D341Med (cell line): Measurements from ENCODE around the gene PLXNB2.
"Not testable (repeated sequence)": the region's sequence is repeated elsewhere in the genome, so short reads cannot be mapped to it uniquely, and the experiment has no call there.

Source experiments
- DNase-seq: peaks from one replicate; pipeline ENCODE4 v3.0.0; 2012; ENCODE audit warnings: low spot score

PLXNB2 gene

DNA sequence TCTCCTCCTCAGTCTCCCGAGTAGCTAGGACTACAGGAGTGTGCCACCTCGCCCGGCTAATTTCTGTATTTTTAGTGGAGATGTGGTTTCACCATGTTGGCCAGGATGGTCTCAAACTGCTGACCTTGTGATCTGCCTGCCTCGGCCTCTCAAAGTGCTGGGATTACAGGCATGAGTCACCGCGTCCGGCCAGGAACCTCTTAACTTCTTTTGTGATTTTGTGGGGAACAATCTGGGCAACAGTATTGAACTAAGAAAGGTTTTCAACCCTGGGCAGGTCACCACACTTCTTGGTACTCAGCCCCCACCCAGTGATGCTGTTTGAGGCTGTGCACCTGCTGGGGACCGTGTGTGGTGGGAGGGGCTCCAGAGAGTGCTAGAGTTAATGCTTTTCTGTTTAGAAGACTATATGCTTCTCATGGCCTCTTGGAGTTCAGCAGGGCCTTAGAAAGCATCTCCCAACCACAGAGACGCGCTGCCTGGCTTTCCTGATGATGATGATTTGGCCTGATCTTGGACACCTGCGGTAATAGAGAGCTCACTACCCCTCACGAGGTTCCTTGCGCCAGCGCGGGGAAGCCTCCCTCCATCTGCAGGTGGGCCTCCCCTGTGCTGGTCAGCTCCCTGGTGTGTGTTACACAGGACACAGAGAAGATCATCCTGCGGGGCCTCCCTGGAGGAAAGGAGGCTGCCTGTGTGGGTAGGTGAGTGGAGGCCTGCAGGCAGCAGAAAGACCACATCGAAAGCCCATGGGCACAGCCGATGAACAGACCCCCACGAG lies 18.2 kb upstream of the PLXNB2 start:
- DNase-seq, result no peak

DNA sequence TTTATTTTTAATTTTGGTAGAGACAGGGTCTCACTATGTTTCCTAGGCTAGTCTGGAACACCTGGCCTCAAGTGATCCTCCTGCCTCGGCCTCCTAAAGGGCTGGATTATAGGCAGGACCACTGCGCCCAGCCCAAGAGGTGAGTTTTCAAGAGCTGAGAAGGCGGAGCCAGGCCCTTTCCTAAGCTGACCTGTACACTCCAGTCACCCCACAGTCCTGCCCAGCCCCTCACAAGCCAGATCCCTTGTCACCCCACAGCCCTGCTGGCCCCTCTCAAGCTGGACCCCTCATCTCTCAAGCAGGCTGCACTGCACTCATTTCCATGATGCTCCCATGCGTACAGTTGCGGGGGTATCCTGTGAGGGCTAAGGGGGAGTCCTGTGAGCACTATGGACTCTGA lies 16.5 kb upstream of the PLXNB2 start:
- no peak for DNase-seq

DNA sequence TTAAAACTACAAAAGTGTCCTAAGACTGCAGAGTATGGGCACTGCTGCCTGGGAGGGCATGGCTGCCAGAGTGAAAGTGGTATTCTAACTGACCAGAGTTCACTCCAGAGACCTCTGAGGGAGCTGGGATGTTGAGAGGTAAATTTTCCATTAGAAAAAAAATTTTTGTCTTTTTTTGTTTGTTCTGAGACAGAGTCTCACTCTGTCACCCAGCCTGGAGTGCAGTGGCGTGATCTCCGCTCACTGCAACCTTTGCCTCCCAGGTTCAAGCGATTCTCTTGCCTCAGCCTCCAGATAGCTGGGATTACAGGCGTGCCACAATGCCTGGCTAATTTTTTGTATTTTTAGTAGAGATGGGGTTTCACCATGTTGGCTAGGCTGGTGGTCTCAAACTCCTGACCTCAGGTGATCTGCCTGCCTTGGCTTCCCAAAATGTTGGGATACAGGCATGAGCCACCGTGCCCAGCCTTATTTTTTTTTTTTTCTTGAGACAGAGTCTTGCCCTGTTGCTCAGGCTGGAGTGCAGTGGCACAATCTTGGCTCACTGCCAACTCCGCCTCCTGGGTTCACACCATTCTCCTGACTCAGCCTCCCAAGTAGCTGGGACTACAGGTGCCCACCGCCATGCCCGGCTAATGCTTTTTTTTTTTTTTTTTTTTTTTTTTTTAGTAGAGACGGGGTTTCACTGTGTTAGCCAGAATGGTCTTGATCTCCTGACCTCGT lies 15.1 kb upstream of the PLXNB2 start:
- DNase-seq, result not testable (repeated sequence)

DNA sequence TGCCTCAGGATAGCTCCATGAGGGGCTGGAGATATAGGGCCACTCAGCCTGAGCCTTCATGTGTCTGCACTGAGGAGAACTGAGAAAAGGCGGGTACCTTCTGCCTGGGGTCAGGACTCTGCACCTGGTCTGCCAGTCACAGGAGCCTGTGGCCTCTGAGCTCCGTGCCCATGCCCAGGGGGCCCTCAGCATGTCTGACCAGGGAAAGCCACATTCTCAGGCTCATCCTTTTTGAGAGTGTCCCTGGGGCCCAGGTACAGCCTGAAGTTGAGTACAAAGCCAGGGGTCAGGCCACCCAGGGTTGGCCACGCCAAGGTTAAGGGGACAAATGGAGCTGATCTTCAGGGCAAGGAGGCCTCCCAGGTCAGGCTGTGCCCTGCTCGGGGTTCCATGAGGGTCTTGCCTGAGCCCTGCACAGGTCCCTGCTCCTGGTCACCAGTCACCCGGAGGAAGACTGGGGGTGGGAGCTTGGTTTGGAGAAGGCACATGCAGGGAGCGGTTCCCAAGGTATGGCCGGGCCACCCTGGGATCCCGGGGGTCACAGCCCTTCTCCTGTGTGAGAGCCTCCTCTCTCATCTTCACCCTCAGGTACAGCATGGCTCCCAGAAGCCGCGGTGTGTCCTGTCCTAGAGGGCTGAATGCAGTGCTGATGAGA lies 13.4 kb upstream of the PLXNB2 start:
- no peak for DNase-seq

DNA sequence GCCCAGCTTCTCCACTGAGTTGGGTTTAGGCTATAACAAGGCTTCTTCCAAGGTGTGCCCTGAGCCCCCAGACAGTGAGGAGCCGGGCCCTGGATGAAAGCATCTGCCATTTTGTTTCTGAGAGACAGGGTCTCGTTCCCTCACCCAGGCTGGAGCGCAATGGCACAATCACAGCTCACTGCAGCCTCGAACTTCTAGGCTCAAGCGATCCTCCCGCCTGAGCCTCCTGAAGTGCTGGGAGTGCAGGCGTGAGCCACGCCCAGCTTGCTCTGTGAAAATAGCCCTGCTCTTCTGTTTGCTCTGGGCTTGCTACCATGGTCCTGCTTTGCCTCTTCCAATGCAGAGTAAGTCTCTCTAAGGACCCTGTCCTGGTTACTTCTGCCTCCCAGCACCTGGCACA lies 12.7 kb upstream of the PLXNB2 start:
- no peak for DNase-seq

DNA sequence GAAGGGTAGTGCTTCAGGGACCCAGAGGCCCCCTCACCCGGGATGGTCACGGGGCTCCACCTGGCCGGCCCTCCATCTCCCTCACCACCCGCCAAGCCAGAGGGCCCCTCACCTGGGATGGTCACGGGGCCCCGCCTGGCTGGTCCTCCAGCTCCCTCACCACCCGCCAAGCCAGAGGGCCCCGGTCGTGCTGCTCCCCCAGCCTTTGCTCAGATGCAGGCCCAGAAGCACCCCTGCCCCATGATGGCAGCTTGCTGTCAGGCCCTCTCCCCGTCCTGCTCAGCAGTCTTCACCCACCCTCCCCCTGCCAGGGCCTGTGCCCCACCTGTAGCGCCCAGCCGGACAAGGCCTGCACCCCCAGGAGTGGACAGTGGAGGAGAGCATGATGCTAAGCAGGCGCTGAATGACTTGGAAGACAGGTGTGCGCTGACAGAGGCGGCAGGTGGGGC lies 12.1 kb upstream of the PLXNB2 start:
- no peak for DNase-seq

DNA sequence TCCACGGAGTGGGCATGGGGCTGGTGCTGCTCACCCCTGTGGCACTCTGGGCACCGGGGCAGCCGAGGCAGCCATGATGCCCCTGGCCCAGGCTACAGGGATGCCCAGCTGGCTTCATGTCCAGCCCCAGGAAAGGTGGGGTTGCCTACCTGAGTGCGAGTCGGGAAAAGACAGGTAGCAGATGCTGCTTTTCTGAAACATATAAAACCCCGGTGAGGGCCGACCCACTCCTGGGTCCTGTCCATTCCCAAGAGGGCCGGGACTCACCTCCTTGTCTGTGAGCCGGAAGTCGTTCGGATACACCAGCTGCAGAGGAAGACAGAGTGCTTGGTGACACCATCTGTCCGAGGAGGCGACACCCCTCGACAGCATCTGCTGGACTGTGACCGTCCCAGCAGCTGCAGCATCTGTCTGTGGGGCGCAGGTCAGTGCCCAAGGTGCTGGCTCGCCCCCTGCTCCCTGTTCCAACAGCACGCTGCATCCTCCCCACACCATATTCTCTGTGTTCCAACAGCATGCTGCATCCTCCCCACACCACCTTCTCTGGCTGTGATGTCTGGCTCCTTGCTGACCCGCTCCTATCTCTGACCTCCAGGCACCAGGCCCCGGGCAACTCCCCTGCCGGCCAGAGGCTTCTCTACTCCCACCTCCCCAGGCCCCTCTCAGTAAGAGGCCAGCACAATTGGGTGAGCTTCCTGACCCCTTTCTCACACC lies 11.4 kb upstream of the PLXNB2 start:
- DNase-seq, result no peak

DNA sequence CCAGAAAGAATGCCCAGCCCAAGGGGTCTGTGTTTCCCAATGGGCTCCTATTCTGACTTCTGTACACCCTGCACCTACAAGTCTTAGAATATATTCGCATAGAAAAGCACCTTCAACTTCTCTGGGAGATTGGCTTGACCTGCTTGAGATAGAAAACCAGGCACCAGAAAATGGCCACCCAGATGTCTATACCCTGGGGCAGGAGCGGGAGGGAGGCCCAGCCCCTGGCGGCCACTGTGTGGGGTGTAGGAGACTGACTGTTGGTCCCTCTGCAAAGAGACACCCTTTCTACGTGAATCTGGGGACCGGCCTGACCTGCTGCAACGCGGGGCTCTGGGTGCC lies 10.9 kb upstream of the PLXNB2 start:
- DNase-seq, result no peak

DNA sequence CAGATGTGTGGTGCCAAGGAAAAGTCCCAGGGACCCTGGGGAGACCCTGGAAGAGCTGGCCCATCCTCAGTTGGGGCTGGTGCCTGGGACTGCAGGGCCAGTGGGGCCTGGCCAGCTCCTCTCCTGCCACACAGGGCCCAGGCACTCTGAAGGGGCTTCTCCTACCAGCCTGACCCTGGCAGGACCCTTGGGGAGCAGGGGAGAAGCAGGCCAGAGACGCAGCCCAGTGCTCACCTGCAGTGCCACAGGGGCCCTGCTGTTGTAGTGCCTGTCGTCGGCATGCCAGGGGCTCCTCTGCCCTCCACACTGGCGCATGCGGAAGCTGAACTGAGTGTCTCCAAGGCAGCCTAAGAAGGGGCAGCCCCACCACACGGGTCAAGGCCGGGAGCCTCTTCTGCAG lies 10.2 kb upstream of the PLXNB2 start:
- no peak for DNase-seq

DNA sequence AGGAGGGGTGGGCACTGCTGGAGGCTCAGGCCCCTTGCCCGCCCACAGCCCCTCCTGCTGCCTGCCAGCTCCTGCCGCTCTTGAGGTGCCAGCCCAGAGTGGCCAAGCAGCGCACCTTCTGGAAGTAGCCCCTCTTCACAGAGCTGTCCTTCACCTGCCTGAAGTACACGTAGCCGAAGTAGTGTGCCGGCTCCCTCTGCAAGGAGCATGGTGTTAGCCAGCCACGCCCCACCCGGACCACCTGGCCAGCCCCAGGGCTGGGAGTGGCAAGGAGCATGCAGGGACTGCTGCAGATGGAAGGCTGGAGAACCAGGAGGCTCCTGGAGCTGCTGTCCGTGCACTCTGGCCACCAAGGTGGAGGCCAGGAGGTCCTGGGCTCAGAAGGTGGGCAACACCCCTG lies 9.7 kb upstream of the PLXNB2 start:
- DNase-seq, result no peak

DNA sequence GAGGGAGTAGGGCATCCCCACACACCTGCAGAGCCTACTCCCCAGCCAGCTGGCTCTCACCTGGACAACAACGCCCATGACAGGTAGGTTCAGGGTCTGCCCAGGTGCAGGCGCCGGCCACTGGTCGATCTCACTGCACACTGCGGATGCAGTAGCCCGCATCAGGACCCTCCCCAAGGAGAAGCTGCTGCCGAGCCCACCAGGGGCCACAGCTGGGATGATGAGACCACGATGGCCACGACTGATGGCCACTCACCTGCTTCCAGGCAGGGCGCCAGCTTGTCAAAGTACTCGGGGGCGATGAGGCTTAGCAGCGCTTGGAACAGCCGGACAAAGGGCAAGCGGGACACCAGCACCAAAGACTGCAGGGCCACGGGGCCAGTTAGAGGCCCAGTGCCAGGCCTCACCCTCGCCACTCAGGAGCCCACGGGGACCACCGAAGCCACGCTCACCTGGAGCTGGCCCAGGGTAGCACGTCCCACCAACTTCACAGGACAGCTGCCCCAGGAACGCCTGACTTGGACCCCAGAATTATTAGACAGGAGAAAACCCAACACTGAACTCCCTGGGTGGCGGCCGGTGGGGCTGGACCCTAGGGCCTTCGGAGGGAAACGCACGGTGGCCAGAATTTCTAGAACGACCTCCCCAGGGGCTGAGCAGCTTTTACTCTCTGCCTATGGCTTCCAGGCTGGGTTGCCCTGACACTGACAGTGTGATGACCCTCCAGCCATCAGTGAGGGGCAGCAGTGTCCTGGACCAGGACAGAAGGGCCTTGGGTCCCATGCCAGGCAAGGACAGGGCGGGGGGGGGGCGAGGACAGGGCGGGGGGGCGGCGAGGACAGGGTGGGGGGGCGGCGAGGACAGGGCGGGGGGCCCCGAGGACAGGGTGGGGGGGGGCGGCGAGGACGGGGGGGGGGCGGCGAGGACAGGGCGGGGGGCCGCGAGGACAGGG lies 8.9 kb upstream of the PLXNB2 start:
- no peak for DNase-seq

DNA sequence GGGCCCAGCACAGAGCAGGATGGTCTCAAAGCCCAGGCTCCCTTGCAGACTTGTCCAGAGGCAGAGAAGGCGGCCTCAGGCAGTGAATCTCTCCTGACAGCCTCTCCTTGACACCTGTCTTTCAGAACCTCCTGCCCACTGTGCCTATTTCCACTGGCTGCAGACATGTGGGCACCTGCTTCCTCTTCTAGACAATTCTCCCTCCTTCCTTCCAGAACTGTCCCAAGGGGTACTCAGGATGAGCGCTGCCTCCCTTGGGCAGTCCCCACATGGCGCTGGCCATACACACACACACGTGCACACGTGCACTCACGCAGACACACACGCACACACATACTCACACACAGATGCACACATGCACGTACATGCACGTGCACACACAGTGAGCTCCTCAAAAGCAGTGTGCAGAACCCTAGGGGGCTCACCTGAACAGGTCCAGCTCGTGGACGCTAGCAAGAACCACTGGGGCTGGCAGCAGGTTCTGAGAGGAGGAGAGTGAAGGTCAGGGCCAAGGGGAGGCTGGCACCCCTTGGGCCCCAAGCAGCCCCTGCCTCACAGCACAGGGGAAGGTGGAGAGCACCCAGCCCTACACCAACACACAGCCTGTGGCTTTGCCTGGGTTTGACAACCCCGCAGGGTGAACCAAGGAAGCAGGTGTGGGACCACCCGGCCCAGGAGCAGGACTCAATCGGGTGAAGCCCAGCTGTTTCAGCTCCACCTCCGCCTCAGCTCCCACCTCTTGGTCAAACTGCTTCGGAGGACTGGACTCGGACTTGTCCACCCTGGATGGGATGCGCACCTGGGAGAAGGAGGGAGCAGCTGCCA lies 8.1 kb upstream of the PLXNB2 start:
- DNase-seq, result no peak

DNA sequence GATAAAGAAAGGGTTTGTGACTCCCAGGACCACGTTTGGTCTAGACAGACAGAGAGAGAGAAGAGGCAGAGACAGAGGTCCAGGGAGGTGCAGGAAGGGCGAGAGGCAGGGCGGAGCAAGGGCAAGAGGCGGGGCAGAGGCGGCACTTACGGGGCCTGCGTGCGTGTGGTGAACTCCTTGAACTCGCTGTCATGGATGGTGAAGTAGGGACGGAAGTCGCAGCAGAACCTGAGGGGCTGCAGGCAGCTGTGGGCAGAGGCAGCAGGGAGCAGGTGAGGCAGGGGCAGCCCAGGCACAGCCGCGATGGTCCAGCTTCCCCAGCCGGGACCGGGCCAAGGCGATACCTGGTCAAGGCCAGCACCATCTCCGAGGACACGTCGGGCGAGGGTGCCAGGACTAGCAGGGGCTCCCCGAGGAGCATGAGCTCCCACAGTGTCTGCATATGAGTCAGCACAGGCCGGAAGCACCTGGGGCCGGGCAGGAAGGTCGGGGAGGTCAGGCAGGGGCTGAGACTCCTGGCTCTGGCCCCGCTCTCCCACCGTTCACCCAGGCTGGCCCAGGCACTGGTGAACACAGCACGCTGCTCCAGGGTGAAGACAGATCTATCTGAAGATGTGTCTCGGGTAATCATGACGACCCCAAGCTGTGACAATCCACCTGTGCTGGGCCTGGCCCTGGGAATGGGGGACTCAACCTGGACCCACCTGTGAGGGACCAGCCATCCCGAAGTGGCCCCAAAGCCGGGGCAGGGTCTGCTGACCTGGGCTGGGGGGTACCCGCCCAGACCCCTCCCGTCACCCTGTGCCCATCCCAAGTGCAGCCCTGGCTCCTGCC lies 7.2 kb upstream of the PLXNB2 start:
- no peak for DNase-seq

DNA sequence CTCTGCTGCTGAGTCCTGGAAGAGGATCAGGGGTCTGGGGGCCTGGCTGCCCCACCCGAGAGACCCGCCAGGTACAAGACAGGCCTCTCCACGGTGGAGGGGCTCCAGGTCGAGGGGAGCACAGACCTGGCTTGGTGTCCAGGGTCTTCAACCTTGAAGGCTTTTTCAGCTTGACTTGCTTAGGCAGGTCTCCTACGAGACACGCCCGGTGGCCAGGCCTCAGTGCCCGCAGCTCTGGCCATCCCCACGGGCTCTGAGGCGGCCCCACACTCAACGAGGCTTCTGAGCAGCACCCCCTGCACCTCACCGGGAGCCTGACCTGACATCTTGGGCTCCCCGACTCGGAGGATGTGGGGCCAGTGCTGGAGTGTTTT lies 6.6 kb upstream of the PLXNB2 start:
- DNase-seq, result no peak

DNA sequence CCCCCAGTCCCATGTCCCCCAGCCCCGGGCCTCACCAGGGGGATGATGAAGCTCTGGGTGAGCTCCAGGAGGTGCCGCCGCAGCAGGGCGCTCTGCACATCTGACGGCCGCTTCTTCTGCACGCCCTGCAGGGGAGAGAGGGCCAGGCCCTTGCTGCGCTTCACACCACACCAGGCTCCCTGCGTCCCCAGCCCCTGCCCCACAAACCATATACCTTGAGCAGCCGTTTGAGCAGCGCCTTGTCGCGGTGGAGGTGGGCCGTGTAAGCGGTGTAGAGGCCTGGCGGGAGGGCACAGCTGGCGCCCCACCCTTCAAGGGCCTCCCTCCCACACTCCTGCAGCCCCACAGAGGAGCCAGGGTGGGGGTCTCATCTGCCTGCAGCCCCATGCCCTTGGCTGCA lies 6.2 kb upstream of the PLXNB2 start:
- no peak for DNase-seq

DNA sequence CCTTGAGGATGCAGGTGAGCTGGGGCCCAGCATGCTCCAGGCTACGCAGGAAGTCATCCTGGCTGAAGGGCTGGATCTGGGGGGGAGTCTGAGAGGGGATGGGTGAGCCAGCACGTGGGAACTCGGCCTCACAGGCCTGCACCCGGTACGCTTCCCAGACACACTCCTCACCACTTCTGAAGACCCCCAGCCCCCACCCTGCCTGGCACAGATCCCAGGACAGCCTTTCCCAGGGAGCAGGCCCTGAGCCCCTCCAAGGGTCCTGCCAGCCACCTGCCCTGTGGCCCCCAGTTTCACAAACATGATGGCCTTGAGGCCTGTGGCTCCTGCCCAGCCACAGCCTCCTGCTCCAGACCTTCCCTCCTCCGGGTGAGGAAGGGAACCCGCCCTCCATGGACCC lies 5.6 kb upstream of the PLXNB2 start:
- no peak for DNase-seq

DNA sequence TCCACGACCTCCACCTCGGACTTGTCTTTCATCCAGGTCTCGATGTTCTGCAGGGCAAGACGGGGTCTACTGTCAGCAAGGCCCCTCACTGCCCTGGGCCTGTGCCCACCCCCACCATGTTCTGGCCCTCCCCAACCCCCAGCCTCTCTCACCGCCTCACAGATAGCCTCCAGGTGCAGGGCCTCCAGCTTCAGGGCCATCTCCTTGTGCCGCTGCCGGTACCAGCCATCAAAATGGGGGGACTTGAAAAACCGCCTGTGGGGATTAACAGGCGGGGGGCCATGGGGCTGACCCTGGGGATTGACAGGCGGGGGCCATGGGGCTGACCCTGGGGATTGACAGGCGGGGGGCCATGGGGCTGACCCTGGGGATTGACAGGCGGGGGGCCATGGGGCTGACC lies 4.9 kb upstream of the PLXNB2 start:
- no peak for DNase-seq

DNA sequence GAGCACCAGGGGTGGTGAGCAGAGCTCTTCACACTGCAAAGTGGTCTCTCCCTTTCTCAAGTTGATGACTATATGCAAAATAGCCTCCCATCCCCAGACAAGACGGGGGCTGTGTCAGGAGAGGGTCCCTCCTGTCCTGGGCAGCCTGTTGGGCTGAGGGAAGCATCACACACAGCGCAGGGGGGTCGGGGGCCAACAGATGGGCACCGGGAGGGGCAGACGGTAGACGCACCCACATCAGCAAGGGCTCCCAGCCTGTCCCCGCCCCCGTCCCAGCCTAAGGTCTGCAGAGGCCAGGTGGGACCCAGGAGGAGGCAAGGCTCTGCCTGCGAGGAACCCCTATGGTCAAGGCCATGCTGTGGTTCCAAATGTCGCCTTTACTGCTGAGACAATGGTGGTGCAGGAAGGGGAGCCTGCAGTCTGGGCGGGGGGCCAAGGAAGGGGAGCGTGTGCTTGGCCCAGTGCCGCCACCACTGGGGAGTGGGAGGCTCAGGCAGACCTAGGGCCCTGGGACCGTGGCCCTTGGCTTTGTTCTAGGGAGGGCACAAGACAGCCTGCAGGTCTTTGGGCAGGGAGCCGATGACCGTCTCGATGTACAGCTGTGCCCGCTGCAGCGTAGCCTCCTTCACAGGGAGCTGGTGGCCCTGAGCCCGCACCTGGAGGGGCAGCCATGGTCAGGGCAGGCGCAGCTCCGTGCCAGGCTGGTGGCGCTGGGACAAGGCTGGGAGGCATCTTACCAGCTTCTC lies 4.3 kb upstream of the PLXNB2 start:
- no peak for DNase-seq

DNA sequence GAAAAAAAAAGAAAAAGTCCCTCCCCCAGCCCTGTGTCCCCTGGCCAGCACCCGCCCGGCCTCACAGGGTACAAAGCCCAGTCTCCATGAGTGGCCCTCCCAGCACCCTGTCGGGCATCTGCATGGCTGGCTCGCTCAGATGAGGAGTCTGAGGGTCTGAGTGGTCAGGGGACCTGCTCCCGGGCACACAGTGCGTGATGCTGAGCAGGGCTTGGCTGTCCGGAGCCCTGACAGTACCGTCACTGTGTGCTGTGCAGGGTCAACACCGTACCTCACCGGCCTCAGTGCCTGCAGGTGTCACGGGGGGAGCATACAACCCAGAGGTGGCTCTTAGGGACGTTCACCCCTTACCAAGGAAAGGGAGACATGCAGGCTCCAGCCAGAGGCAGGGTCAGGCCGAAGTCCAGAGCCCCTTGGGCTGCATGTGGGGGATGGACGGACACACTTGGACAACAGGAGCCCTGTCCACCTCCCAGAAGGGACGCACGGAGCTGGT lies 3.6 kb upstream of the PLXNB2 start:
- no peak for DNase-seq
